ENCODE measurements around the gene FOXF2. TPM values are rescaled to one million over a fixed set of nuclear protein-coding genes. Genes with fewer than 3 reads are reported as not detected.

FOXF2 gene
- total and polyA plus RNA-seq, 12 donors = 0.06 to 1.9 (median 0.51) TPM; not detected in 1

- H3K4me1 ChIP-seq (replicated peaks in 1 of 2) = peaks cover 5 to 14% of the 10 kb centered on the region in 2 donors
- intact Hi-C loops (cut with DNase I) = no loop called here
- peaks cover 83% of the 10 kb centered on the region for H3K27me3 ChIP-seq
- H3K36me3 ChIP-seq (replicated peaks in 1 of 2) = no peaks in the 10 kb centered on the region
- 55 to 71% (median 61%) methylated on average over 4 of the region's 4 CpGs for WGBS, 4 donors
- H3K9me3 ChIP-seq (replicated peaks in 1 of 3) = no peaks in the 10 kb centered on the region
- H3K4me3 ChIP-seq = no peak overlapping the region
- no peak for TF ChIP-seq POLR2A (IDR thresholded peaks at IDR 0.05)
- TF ChIP-seq, protein P1, sequence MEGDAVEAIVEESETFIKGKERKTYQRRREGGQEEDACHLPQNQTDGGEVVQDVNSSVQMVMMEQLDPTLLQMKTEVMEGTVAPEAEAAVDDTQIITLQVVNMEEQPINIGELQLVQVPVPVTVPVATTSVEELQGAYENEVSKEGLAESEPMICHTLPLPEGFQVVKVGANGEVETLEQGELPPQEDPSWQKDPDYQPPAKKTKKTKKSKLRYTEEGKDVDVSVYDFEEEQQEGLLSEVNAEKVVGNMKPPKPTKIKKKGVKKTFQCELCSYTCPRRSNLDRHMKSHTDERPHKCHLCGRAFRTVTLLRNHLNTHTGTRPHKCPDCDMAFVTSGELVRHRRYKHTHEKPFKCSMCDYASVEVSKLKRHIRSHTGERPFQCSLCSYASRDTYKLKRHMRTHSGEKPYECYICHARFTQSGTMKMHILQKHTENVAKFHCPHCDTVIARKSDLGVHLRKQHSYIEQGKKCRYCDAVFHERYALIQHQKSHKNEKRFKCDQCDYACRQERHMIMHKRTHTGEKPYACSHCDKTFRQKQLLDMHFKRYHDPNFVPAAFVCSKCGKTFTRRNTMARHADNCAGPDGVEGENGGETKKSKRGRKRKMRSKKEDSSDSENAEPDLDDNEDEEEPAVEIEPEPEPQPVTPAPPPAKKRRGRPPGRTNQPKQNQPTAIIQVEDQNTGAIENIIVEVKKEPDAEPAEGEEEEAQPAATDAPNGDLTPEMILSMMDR (IDR thresholded peaks at IDR 0.05) = no peak
- no peak for DNase-seq
- H3K27ac ChIP-seq = no peak overlapping the region
Measured at GRCh38 chr6:1386038-1386709, 3.2 kb upstream of the FOXF2 start.

DNA sequence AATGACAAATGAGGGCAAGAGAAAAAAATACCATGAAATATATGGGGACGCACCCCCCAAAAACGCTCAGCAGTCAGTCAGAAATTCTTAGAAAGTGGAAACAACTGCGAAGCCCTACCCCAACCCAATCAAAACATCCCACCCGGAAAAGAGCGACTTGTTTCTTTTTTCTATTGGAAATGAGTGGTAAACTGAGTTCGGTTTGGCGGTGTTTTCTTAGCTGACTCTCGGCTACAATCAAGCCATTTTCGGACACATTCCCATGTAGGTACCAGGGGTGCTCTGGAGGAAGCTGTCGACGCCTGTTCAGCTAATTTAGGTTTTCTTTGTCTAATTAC is 1.9 kb upstream of the FOXF2 start:
- intact Hi-C loops (cut with DNase I) = no loop called here
- DNase-seq = no peak
- no peak for TF ChIP-seq POLR2A (IDR thresholded peaks at IDR 0.05)
- TF ChIP-seq, protein P1 (IDR thresholded peaks at IDR 0.05) = no peak
- WGBS, 4 donors = 34 to 48% (median 45%) methylated on average over 11 of the region's 11 CpGs
- Histone ChIP-seq H3K27ac (no peak overlapping the region), H3K27me3 (peaks cover 78% of the 10 kb centered on the region), H3K9me3 (replicated peaks in 1 of 3) (no peaks in the 10 kb centered on the region), H3K4me1 (replicated peaks in 1 of 2) (peaks cover 0 to under 1% of the 10 kb centered on the region in 2 donors), H3K4me3 (no peak overlapping the region), H3K36me3 (replicated peaks in 1 of 2) (no peaks in the 10 kb centered on the region)

DNA sequence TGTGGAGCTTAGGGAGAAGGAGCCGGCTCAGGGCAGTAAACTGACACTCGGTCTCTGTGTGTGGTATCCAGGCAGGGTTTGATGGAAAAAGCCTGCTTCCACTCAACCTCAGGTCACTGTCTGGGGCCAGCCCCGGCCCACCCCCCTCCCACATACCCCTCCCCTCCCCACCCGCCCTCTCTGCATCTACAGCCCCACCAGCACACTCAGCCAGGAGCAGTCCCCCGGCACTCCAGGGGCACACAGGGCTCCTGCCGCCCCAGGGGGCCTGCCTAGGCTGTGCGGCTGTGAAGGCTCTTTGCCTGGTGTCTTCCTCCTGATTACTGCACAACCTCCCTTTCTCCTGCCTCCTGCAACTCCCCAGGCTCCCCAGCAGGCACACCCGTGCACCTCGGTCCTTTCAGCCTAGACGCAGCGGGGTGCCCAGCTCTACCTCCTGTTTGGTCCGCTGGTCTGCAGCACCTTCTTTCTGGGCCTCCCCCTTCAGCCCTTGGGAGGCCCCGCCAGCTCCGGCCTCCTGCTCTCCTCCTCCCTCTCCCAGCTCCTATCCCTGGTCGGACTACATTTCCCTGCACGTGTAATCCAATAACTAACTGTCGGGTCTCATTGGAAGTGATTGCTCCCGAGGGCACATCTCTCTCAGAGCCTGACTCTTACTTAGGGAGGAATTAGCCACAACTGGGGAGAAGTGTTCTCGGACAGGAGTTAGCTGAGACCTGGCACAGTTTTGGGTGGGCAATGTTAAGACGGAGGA is 1.3 kb upstream of the FOXF2 start:
- 25 to 27% (median 27%) methylated on average over 17 to 20 of the region's 20 CpGs for WGBS, 4 donors
- no peaks in the 10 kb centered on the region for H3K36me3 ChIP-seq (replicated peaks in 1 of 2)
- TF ChIP-seq, protein P1 (IDR thresholded peaks at IDR 0.05) = no peak
- no peak for TF ChIP-seq POLR2A (IDR thresholded peaks at IDR 0.05)
- intact Hi-C loops (cut with DNase I) = no loop called here
- no peaks in the 10 kb centered on the region for H3K4me1 ChIP-seq (replicated peaks in 1 of 2)
- peaks cover 78% of the 10 kb centered on the region for H3K27me3 ChIP-seq
- H3K27ac ChIP-seq = no peak overlapping the region
- DNase-seq = no peak
- no peaks in the 10 kb centered on the region for H3K9me3 ChIP-seq (replicated peaks in 1 of 3)
- no peak overlapping the region for H3K4me3 ChIP-seq

DNA sequence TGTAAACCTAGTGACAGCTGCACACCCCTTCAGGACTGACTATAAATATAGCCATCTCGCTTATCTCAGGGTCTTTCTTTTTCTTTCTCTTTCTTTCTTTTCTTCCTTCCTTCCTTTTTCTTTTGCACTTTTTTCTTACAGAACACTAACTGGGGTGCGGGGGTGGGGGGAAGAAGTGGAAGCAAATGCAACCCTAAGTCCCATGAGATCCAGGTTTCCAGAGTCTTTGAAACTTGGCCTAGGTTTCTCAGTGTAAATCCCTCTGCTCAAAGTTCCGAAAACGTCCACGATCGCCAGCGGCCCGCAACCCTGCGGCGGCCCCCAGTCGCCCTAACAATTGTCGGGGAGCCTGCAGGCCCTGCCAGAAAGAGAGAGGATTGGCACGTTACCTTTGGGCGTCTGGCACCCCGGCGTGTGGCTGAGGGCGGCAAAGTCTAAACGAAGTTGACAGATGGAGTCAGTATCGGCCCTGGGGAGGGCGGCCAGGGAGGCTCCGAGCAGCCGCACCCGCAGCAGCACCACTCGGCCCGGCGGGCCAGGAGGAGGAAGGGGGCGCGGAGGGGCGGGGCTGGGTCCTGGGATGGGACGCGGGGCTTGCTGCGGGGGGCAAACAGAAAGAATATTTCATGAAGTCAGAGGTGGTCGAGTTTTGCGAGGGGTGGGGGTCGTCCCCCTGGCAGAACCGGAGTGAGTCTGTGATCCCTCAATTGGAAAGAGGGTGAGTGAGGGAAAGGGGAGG is 577 bp upstream of the FOXF2 start:
- Histone ChIP-seq H3K27me3 (peaks cover 78% of the 10 kb centered on the region), H3K4me3 (peak overlapping the region in 1 of 4 donors; percentile 48), H3K27ac (no peak overlapping the region), H3K36me3 (replicated peaks in 1 of 2) (no peaks in the 10 kb centered on the region), H3K4me1 (replicated peaks in 1 of 2) (no peaks in the 10 kb centered on the region), H3K9me3 (replicated peaks in 1 of 3) (no peaks in the 10 kb centered on the region)
- WGBS, 4 donors = 5 to 12% (median 8%) methylated on average over 12 to 36 of the region's 36 CpGs
- no peak for TF ChIP-seq POLR2A (IDR thresholded peaks at IDR 0.05)
- TF ChIP-seq, protein P1 (IDR thresholded peaks at IDR 0.05) = no peak
- no peak for DNase-seq
- intact Hi-C loops (cut with DNase I) = no loop called here

All from adrenal gland (tissue), 12 donors.